HG03457 (cell line): Measurements from ENCODE around the gene YIPF4.
"Not testable (repeated sequence)": the region's sequence is repeated elsewhere in the genome, so short reads cannot be mapped to it uniquely, and the experiment has no call there.

ENCODE experiments used
- ATAC-seq: cut with Tn5 transposase; IDR thresholded peaks from one replicate; pipeline ENCODE4 v1.9.1; 2021; ENCODE audit warnings: moderate number of reproducible peaks; ENCODE audit not compliant: unreplicated experiment

The YIPF4 gene

GRCh38 chr2:32277674-32278477 lies at the start of gene YIPF4:
Gene YIPF4 (plus strand): TSS chr2:32277904. CDS start chr2:32278156, 252 bp downstream.
- ATAC-seq: peak; percentile 98

- no peak for ATAC-seq
Measured at GRCh38 chr2:32228181-32228580, 49.5 kb upstream of the YIPF4 start.

- ATAC-seq: no peak
Measured at GRCh38 chr2:32229635-32230034, 48.1 kb upstream of the YIPF4 start.

DNA sequence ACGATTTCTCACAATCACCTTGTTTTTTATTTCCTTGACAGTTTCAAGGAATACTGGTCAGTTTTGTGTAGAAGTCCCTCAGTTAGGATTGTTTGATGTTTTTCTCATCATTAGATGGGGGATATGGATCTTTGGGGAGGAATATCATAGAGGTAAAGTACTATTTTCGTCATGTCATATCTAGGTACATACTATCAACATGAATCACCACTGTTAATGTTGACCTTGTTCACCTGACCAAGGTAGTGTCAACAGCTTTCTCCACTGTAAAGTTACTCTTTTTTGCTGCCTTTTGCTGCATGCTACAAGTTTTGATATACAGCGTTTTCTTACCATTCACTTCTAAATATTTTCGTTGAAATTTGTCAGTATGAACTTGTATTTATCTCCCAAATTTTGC lies 45.7 kb upstream of the YIPF4 start:
- ATAC-seq: no peak

- no peak for ATAC-seq
Measured at GRCh38 chr2:32235315-32235714, 42.4 kb upstream of the YIPF4 start.

DNA sequence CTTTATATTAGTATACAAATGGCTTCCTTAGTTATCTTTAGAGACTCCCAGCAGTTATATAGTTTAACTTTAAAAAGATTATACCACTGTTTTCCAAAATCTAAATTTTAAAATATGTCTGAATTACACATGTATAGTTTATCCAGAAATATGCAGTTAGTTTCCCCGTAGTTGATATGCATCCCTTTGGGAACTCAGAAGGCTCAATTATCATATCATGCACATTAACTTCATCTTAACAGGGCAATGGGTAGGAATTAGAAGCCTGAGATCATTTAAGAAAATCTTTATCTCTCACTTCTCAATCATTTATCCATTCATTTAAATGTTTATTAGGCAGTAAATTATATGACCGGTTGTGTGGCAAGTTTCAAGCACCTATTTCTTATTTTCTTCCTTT lies 40.2 kb upstream of the YIPF4 start:
- ATAC-seq: no peak

DNA sequence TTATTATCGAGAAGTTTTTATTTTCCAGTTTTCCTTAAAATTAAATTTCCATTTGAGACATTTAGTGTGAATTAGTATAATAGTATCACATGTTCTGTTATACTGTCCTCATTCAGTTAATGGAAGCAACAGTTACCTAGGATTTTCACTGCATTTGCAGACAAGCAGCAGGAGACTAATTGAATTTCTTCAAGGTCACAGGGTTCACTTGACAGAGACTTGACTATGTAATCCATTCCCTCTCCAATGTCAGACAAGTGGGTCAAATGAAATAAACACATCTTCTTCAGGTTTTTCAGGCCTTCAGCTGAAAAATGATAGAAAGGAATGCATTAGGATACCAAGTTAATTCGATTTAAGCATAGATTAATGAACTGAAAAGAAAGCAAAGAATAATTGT lies 39.7 kb upstream of the YIPF4 start:
- ATAC-seq: no peak

DNA sequence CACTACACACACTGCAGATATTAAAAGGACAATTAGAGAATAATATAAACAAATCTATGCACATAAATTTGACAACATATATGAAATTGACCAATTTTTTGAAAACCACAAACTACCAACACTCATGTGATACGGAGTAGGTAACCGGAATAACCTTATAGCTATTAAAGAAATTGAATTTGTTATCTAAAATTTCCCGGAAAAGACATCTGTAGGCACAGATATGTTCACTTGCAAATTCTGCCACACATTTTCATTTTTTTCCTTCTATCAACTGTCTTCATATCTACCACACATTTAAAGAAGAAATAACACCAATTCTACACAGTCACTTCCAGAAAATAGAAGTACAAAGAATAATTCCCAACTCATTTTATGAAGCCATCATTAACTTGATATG lies 35.4 kb upstream of the YIPF4 start:
- no peak for ATAC-seq

DNA sequence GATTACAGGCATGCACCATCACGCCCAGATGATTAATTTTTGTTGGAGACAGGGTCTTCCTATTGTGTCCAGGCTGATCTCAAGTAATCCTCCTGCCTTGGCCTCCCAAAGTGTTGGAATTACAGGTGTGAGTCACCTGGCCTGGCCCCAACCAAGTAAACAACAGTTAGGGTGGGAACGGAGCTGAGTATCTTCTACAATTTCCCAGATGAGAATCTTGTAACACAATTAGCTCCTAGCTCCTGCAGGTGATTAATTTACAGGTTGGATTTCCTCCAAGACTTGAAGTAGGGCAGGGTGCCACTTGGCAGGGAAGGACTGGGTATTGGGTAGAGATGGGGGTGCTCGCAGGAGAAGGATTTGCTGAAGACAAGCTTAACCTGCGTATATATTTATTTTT lies 30.8 kb upstream of the YIPF4 start:
- ATAC-seq: no peak

DNA sequence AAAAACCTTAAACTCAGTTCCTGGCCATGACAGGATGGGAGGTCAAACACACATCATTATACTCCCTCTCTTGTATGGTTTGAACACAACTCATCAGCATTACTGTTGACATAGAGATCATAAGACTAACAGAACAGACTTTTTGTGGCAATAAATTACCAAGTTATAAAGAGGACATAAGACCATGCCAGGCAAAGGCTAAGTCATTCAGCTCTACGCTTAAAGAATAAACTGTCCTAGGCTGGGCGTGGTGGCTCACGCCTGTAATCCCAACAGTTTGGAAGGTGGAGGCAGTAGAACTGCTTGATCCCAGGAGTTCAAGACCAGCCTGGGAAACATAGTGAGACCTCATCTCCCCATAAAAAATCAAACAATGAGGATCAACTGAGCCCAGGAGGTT lies 29.4 kb upstream of the YIPF4 start:
- ATAC-seq: no peak

DNA sequence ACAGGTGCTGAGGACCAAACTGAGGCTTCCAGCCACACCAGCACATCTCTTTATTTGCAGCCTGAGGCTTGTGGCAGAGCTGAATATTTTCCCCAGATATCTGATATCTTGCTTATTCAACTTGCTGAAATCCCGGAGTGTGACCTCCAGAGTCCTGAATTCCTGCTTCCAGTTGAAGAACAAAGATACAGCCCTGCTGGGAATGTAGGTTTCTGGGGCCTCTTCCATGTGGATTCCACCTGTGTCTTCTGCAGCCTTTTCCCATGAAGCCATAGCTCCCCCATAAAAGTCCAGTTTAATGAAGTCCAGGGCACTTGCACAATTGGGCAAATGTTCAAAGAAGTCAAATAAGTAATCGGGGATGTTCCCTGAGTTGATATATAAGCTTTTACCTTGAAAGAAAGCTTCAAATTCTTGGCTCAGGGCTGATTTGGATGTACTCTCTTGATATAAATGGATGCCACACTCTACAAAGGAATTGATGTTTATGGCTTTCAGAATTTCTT lies 27.9 kb upstream of the YIPF4 start:
- no peak for ATAC-seq

DNA sequence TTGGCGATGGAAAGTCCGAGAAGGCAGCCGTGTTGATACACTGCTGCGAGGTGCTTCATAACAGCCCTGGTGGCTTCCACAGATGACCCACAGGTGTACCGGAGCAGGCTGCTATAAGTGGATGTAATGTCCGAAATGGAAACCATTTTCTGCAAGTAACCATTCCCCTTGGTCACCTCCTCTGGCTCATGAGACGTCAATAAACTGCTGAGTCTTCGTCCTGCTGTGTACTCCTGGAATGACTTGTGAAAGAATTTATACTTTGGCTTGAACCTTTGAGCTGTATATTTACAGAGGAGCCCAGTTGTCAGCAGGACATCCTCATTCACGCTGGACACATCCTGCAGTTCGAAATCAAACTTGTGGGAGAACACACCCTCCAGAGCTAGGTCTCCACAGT lies 27.4 kb upstream of the YIPF4 start:
- ATAC-seq: no peak

- no peak for ATAC-seq
Measured at GRCh38 chr2:32258242-32258641, 19.5 kb upstream of the YIPF4 start.

DNA sequence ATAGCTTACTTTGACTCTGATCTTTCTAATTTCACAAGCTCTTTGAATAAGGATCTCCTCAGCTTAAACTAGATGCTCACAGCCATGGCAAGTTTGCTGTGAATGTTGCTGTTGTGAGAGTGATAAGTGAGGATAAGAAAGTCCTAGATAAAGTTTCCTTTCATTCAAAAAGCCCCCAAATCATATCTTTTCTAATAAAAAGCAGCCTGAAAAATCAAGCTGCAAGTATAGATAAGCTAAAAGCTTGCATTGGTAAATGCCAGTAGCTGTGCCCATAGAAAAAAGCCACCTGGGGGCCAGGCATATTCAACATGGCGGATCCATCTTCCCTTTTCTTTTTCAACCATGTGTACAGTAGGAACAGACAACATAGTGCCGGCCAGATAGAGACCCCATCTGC lies 17.3 kb upstream of the YIPF4 start:
- no peak for ATAC-seq

- no peak for ATAC-seq
Measured at GRCh38 chr2:32262105-32262504, 15.6 kb upstream of the YIPF4 start.

DNA sequence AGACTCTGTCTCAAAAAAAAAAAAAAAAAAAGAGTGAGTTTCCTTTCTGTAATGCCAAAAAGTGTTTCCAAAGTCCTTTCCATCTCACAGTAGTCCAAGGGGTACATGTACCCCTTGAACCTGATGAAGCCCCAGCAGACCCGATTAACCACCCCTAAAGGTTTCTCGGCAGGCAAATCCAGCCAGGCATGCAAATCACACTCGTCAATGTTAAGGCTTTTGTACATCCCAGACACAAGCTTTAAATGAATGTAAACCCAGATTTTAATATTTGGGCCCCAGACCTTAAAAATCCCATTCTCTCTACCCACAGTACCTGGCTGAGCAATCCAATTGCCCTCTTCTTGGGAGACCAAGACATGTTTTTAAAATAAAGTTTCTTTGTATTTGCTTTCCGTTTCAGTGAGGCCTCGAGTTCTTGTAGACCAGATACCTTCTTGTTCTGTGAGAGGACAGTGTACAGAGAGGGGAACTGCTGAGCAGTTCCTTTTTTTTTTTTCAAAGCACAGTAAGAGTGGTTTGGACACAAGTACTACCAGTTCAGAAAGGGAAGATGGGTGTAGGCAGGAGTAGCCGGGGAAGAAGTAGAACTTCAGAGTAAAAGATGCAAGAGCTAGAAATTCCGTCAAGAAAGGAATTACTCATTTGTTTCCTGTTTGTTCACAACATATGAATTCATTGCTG lies 13.1 kb upstream of the YIPF4 start, which contains the start of gene NLRC4:
Gene NLRC4 (minus strand): TSS at position 465 of the 684 bp plus-strand sequence. CDS start 8,111 bp downstream, outside the sequence.
- ATAC-seq: no peak

GRCh38 chr2:32271063-32271462 lies 6.6 kb upstream of the YIPF4 start:
- ATAC-seq: no peak

- no peak for ATAC-seq
Measured at GRCh38 chr2:32272279-32272678, 5.4 kb upstream of the YIPF4 start.

DNA sequence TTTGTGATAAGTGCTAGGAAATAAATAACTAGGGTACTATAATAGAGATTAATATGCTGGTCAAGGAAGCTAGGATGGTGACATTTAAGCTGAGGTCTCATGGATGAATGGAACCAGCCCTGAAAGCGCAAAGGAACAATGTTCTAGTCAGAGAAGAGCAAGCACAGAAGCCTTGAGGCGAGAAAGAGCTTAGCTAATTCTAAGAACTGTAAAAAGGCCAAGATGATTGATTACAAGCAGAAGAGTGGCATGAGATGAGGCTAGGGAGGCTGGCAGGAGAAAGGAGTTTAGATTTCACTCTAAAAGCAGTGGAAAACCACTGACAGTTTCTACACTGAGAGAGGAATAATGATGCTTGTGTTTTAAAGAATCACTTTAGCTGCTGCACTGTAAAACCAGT lies 3.4 kb upstream of the YIPF4 start:
- ATAC-seq: no peak

GRCh38 chr2:32275790-32276189 lies 1.9 kb upstream of the YIPF4 start:
- ATAC-seq: not testable (repeated sequence)

- ATAC-seq: no peak
Measured at GRCh38 chr2:32277363-32277673, 386 bp upstream of the YIPF4 start.

DNA sequence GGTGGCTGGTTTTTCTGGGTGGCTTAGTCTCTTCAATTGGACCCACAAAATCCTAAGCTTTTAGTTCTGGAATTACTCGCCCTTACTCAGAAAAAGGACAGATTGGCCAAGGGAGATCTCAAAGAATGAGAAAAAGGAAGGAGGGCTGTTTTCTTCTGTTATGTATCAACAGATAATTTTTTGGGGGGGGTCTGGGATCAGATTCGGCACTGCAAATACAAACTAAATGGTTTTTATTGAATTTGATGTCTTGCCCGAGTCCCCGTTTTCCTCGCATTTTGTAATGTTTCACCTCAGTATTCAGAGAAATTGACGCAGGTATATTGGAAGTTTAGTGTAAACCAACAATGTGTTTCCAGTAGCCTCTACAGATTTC lies 762 bp downstream of the YIPF4 start:
- no peak for ATAC-seq
